ENCODE results near the gene PFN4.

DNA sequence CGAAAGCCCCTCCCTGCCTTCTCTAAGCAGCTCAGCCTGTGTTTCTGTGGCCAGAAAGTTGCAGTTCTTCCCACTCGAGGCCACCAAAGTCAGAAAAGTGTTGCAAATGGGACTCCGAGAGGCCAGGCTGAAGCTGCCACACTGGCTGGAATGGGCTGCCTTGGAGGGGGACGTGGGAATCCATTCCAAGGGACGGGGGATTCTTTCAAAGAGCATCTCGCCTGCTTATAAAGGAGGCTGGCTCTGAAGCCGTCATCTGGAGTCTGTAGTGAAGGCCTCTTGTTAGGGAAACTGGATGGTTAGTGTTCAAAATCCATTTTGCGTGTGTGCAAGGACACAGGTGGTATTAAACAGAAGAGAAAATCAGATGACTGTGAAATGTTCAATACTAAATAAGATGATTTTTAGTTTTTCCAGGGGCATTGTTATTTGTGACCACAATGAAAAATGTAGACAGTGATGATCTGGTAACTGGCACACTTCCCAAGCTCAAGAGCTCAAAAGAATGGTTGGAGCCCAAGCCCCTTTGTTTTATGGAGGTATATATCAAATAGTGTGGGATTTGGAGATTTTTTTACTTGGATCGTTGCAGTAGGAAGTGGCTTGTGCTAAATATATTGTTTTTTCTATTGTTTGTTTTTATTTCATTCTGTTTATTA, 917 bp upstream of the PFN4 start:
- TF ChIP-seq, protein P1, sequence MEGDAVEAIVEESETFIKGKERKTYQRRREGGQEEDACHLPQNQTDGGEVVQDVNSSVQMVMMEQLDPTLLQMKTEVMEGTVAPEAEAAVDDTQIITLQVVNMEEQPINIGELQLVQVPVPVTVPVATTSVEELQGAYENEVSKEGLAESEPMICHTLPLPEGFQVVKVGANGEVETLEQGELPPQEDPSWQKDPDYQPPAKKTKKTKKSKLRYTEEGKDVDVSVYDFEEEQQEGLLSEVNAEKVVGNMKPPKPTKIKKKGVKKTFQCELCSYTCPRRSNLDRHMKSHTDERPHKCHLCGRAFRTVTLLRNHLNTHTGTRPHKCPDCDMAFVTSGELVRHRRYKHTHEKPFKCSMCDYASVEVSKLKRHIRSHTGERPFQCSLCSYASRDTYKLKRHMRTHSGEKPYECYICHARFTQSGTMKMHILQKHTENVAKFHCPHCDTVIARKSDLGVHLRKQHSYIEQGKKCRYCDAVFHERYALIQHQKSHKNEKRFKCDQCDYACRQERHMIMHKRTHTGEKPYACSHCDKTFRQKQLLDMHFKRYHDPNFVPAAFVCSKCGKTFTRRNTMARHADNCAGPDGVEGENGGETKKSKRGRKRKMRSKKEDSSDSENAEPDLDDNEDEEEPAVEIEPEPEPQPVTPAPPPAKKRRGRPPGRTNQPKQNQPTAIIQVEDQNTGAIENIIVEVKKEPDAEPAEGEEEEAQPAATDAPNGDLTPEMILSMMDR (IDR thresholded peaks at IDR 0.05; ENCODE audit: low read depth, low read length), result no peak
- TF ChIP-seq POLR2A (IDR thresholded peaks at IDR 0.05; ENCODE audit: extremely low read depth, insufficient read length), result no peak
- TF ChIP-seq, protein P2, sequence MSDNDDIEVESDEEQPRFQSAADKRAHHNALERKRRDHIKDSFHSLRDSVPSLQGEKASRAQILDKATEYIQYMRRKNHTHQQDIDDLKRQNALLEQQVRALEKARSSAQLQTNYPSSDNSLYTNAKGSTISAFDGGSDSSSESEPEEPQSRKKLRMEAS (IDR thresholded peaks at IDR 0.05; ENCODE audit: low read depth, low read length), result no peak
